NCI-H526 (cell line): ENCODE measurements around the gene SNCG.
"Not testable (repeated sequence)": the region's sequence is repeated elsewhere in the genome, so short reads cannot be mapped to it uniquely, and the experiment has no call there.

Source experiments
- DNase-seq, 2 experiments: peaks; one replicate each; lab custom pipeline; 2025; lab: John Stamatoyannopoulos, UW

The SNCG gene

GRCh38 chr10:86958116-86958900 is at the start of gene SNCG:
TSS of gene SNCG (plus strand) at chr10:86958599. CDS start at chr10:86958698, 99 bp downstream.
- peak in 1 of 2 experiments; percentile 35 for DNase-seq

GRCh38 chr10:86914734-86915133 is 43.7 kb upstream of the SNCG start:
- DNase-seq: no peak

GRCh38 chr10:86918022-86918471 is 40.4 kb upstream of the SNCG start:
- no peak for DNase-seq

GRCh38 chr10:86922553-86922961 is 35.8 kb upstream of the SNCG start:
- DNase-seq: no peak

- DNase-seq: no peak
Observed at GRCh38 chr10:86929468-86930380, 28.7 kb upstream of the SNCG start.

GRCh38 chr10:86931872-86932271 is 26.5 kb upstream of the SNCG start:
- DNase-seq: no peak

- DNase-seq: no peak
Observed at GRCh38 chr10:86932674-86933073, 25.7 kb upstream of the SNCG start.

- not testable (repeated sequence) for DNase-seq
Observed at GRCh38 chr10:86934162-86934711, 24.2 kb upstream of the SNCG start.

- no peak for DNase-seq
Observed at GRCh38 chr10:86936661-86937501, 21.5 kb upstream of the SNCG start.

- DNase-seq: no peak
Observed at GRCh38 chr10:86937502-86938154, 20.8 kb upstream of the SNCG start.

- no peak for DNase-seq
Observed at GRCh38 chr10:86938260-86938659, 20.1 kb upstream of the SNCG start.

- not testable (repeated sequence) for DNase-seq
Observed at GRCh38 chr10:86940076-86940475, 18.3 kb upstream of the SNCG start.

- no peak for DNase-seq
Observed at GRCh38 chr10:86940677-86941076, 17.7 kb upstream of the SNCG start.

- DNase-seq: no peak
Observed at GRCh38 chr10:86941426-86941825, 17.0 kb upstream of the SNCG start.

GRCh38 chr10:86941991-86942421 is 16.4 kb upstream of the SNCG start:
- DNase-seq: no peak

- DNase-seq: no peak
Observed at GRCh38 chr10:86942441-86943315, 15.7 kb upstream of the SNCG start.

- no peak for DNase-seq
Observed at GRCh38 chr10:86943316-86944030, 14.9 kb upstream of the SNCG start.

GRCh38 chr10:86944031-86944419 is 14.4 kb upstream of the SNCG start:
- no peak for DNase-seq

GRCh38 chr10:86944471-86944870 is 13.9 kb upstream of the SNCG start:
- no peak for DNase-seq
